Gastroesophageal sphincter (tissue), 2 donors: Measurements from ENCODE around the gene LFNG.

ENCODE experiments used
- EP300 ChIP-seq: sonication (generic); formaldehyde crosslinking; IDR thresholded peaks from one replicate; pipeline ENCODE4 v1.6.1; 2017; ENCODE audit warnings: antibody characterized with exemption, mild to moderate bottlenecking
- POLR2AphosphoS5 ChIP-seq: sonication (generic); formaldehyde crosslinking; IDR thresholded peaks from one replicate; pipeline ENCODE4 v1.6.1; 2017; ENCODE audit warnings: antibody characterized with exemption

DNA sequence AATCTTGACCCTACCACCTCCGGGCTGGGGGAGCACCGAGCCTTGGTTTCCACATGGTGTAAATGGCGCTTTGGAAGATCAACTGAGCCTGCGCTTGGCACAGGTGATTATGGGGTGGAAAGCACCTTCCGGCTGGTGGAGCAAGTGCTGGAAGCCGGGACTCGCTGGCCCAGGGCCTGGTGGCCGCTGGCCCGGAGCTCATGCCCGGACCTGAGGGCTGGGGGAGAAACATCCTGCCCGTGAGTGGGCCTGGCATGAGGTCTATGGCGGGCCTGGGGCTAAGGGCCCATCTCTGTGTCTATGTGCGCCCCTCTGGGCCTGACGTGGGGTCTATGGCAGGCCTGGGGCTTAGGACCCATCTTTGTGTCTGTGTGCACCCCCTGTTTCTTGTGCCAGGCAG is 14.2 kb upstream of the LFNG start:
- TF ChIP-seq EP300 (no peak), POLR2AphosphoS5 (no peak)
